OCI-LY1 (cell line): ENCODE results near the gene CHCHD6.

Experiments used
- EZH2 ChIP-seq: fragments of 200-600 bp; sonication (generic), shearing (Covaris generic); IDR thresholded peaks from 2 replicates; pipeline ENCODE4 v1.8.0; 2017; ENCODE audit warnings: borderline replicate concordance, mixed run types, mild to moderate bottlenecking, antibody characterized with exemption, low read length, moderate library complexity, mixed read lengths
- TF ChIP-seq, protein P1 (sequence below): fragments of 200-600 bp; sonication (generic), shearing (Covaris generic); IDR thresholded peaks from 2 replicates; pipeline ENCODE4 v1.5.1; 2017; ENCODE audit warnings: mild to moderate bottlenecking, antibody characterized with exemption, low read length, moderate library complexity, mixed read lengths

DNA sequence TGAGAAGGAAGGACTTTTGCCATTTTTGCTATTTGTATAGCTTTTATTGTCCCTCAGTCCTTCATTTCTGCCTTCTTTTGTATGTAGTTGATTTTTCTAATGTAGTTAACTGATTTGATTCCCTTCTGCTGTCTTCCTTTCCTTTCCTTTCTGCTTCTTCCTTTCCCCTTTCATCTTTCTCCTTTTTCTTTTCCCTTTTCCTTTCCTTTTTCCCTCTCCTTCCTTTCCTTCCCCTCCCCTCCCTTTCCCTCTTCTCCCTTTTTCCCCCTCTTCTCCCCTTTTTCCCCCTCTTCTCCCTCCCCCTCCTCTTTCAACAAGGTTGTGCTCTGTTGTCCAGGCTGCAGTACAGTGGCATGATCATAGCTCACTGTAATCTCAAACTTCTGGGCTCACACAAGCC lies 59.0 kb downstream of the CHCHD6 start:
- TF ChIP-seq, protein P1, sequence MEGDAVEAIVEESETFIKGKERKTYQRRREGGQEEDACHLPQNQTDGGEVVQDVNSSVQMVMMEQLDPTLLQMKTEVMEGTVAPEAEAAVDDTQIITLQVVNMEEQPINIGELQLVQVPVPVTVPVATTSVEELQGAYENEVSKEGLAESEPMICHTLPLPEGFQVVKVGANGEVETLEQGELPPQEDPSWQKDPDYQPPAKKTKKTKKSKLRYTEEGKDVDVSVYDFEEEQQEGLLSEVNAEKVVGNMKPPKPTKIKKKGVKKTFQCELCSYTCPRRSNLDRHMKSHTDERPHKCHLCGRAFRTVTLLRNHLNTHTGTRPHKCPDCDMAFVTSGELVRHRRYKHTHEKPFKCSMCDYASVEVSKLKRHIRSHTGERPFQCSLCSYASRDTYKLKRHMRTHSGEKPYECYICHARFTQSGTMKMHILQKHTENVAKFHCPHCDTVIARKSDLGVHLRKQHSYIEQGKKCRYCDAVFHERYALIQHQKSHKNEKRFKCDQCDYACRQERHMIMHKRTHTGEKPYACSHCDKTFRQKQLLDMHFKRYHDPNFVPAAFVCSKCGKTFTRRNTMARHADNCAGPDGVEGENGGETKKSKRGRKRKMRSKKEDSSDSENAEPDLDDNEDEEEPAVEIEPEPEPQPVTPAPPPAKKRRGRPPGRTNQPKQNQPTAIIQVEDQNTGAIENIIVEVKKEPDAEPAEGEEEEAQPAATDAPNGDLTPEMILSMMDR, result no peak
- no peak for TF ChIP-seq EZH2
